GM19452 (cell line): ENCODE measurements around the gene ARHGDIB.

Experiments
- ATAC-seq: cut with Tn5 transposase; IDR thresholded peaks from one replicate; pipeline ENCODE4 v1.9.1; 2021; ENCODE audit not compliant: unreplicated experiment

ARHGDIB gene

DNA sequence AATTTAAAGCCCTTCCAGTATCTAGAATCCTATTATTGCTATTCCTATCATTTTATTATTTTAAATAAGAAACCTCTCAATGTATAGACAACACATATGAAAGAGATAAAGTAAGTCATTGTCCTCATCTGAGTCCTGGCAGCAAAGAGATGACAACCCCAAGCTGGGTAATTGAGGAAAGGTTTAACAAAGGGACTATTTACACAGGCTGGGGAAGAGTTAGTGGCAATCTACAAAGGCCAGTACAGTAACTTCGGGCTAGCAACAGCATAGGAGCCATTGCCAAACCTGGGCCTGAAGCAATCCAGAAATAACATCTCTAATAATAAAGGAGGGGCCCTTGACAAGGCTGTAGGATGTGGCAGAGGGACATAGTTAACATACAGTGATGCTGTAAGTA is 22.6 kb upstream of the ARHGDIB start:
- ATAC-seq = no peak

- no peak for ATAC-seq
These were observed 21.6 kb upstream of the ARHGDIB start for GRCh38 chr12:14982991-14983390.

DNA sequence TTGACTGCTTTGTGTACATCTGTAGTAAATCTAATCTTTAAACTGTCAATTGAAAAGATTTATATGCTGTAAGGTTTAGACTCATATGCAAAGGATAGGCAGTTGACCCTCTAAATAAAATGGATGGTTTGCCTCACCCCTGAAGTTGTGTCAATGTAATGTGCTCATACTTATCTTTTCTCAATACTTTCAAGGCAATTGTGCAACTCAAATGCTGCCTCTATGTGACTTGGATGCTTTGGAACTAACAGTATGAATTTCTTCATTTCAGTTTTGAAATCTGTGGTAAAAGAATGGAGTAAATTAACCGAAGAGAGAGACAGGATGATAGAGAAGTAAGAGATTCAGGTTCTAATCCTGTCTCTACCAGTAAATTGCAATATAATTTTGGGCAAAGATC is 21.2 kb upstream of the ARHGDIB start:
- no peak for ATAC-seq

DNA sequence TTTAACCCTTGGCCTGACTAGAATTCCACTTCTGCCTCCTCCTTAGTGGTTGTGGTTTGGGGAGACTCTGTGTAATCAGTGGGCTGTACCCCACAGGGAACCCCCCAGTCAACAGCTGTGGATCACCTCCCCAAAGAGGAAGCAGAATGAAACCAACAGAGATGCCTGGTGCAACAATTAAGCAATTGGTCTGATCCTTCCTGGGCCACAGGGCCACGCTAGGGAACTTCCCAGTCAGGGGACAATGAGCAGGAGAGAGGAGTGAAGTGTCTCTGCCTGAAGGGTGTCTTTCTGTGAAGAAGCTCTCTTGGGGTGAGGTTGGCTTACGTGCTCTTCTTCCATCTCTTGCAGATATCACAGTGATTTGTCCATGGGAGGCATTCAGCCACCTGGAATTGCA is 19.6 kb upstream of the ARHGDIB start:
- ATAC-seq = no peak

DNA sequence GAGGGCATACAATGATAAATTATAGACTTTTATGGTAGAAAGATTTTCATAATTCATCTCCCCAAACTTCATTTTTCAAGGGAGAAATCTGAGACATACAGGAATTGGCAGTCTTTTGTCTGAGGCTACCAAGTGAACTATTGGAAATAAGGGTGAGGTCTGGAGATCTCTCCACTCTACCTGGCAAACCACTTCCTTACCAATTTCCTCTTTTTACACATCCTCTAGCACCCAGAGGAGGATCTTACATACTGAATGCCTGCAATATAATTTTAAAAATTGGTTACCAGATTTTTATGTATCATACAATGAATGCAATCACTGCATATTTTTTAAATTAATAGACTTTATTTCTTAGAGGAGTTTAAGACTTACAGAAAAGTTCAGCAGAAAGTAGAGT is 18.1 kb upstream of the ARHGDIB start:
- ATAC-seq = no peak

- no peak for ATAC-seq
These were observed 15.3 kb upstream of the ARHGDIB start for GRCh38 chr12:14976658-14977057.

DNA sequence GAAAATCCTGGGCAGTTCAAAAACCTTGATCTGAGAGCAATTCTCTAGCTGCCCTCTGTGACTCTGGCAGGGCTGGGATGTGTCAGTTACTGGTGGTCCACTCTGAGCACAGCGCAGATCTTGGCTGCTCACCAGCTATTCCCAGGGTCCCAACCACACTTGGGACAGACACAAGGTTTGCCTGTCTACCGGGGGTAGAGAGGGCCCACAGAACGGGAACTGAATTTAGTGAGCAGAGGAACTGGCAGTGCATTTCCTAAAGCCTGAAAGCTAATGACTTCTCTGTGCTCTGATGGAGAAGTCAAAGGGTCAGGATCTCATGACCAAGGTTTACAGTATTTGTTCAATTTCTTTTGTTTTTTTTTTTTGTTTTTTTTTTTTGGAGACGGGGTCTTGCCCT is 14.1 kb upstream of the ARHGDIB start:
- no peak for ATAC-seq

- no peak for ATAC-seq
These were observed 13.2 kb upstream of the ARHGDIB start for GRCh38 chr12:14974633-14975032.

DNA sequence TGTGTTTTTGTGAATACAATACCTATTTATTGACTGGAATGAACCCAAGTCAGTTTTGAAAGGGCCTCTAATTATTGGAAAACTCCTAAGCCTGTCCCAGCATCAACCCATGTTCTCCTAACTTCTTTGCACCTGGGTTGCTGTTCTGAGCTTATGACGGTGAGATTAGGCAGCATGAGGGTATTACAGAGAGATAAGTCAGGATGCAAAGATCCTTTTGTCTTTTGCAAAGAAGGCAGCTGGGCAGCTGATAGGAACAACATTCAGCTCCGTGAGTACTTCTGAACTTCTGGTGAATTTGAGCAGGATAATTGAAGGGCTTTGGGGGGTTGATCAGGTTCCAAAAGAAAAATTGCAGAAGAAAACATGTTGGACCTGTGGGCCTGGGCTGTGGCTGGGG is 11.4 kb upstream of the ARHGDIB start, which contains the start of gene PDE6H:
Gene PDE6H, plus strand, starts transcription at position 227 of the 400 bp plus-strand sequence. CDS start 4,971 bp downstream, outside the sequence.
- no peak for ATAC-seq

GRCh38 chr12:14970473-14970872 is 9.1 kb upstream of the ARHGDIB start:
- no peak for ATAC-seq

DNA sequence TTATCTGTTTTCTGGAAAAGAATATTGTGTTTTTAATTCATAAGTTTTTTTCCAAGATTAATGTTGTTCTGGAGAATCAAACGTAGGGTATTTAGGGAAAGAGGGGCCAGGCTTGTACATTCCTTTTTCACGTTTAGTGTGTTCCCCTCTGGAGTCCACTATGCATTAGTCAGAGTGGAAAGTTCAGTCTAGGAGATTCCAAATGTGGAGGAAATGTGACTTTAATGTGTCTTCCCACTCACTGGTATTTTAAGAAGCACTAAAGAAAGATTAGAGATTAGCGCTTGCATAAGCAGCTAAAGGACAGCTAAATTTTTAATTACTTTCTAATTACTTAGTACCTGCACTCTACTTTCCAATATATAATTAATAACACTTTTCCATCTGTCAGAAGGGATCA is 7.1 kb upstream of the ARHGDIB start:
- ATAC-seq = no peak

DNA sequence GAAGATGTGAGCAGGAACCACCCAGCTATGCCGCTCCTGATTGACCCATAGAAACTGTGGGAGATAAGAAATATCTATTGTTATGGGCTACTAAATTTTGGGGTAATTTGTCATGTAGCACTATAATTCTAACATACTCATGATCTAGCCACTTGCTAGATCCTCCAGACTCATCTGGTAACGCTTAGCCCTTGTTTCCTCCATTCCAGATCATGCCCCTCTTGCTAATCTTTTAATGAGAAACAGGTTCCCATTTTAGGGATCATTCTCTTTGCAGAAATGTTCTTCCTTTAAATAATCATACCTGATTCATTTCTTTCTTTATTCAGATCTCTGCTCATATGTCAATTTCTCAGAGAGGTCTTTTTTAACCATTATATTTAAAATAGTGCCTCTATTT is 3.8 kb upstream of the ARHGDIB start:
- ATAC-seq = no peak

GRCh38 chr12:14964406-14964805 is 3.0 kb upstream of the ARHGDIB start:
- no peak for ATAC-seq

GRCh38 chr12:14963520-14963919 is 2.1 kb upstream of the ARHGDIB start:
- no peak for ATAC-seq

GRCh38 chr12:14962797-14963196 is 1.4 kb upstream of the ARHGDIB start:
- ATAC-seq = no peak

GRCh38 chr12:14962153-14962539 is 745 bp upstream of the ARHGDIB start:
- ATAC-seq = no peak

GRCh38 chr12:14960548-14961465 is 594 bp downstream of the ARHGDIB start:
- peak; percentile 38 for ATAC-seq

GRCh38 chr12:14959916-14960496 is 1.4 kb downstream of the ARHGDIB start:
- ATAC-seq = no peak

- ATAC-seq = no peak
These were observed 1.9 kb downstream of the ARHGDIB start for GRCh38 chr12:14959463-14959862.

GRCh38 chr12:14959126-14959440 is 2.3 kb downstream of the ARHGDIB start:
- no peak for ATAC-seq

DNA sequence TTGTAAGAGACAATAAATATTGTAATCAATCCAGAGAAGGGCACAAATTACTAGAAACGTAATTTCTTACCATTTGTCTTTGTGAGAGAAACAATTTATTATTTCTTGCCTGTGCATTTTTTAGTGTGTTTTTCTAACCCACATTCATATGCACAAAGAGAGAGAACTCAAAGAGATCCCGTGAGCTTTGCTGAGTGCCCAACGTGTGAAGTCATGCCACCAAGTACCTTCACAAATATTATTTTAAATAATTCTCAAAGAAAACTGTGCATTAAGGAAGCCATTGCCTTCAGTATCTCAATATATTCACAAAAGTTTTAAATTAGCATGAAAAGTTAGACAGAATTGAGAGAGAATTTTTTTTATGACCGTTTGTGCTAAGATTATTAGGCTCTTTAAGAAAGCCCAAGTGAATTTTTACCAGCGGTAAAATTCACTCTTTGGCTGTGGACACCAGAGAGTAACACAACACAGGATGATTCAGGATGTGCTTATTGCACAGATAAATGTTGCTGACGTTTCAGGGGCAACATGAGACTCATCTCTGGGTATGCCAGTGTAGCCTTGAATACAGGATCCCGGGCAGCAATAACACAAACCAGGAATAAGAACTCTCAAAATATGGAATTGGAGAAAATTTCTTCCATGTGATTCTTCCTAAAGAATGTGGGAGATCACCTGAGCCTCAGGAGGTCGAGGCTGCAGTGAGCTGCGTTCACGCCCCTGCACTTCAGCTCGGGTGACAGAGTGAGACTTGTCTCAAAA is 2.9 kb downstream of the ARHGDIB start:
- no peak for ATAC-seq
